ENCODE measurements around the gene CLIP1. TPM values are rescaled to one million over a fixed set of nuclear protein-coding genes. Genes with fewer than 3 reads are reported as not detected.

The CLIP1 gene
- total and polyA plus RNA-seq, 9 donors = 16.2 to 71.5 (median 37.8) TPM

GRCh38 chr12:122413516-122414404 is 8.7 kb downstream of the CLIP1 start:
- no peak for DNase-seq
- Histone ChIP-seq H3K4me3 (no peak overlapping the region), H3K9me3 (no peaks in the 10 kb centered on the region), H3K4me1 (ENCODE audit: insufficient read depth) (no peaks in the 10 kb centered on the region), H3K27ac (no peak overlapping the region), H3K27me3 (no peaks in the 10 kb centered on the region), H3K36me3 (no peaks in the 10 kb centered on the region)
- 57 to 80% (median 73%) methylated on average over 5 of the region's 5 CpGs for WGBS, 3 donors
- TF ChIP-seq POLR2A (IDR thresholded peaks at IDR 0.05) (no peak), EP300 (IDR thresholded peaks at IDR 0.05) (no peak), CTCF (IDR thresholded peaks at IDR 0.05) (no peak)
- intact Hi-C loops (cut with DNase I) = no loop called here

GRCh38 chr12:122412851-122413433 is 9.5 kb downstream of the CLIP1 start:
- Histone ChIP-seq H3K9me3 (no peaks in the 10 kb centered on the region), H3K4me3 (no peak overlapping the region), H3K36me3 (no peaks in the 10 kb centered on the region), H3K27ac (no peak overlapping the region), H3K4me1 (ENCODE audit: insufficient read depth) (no peaks in the 10 kb centered on the region), H3K27me3 (no peaks in the 10 kb centered on the region)
- TF ChIP-seq EP300 (IDR thresholded peaks at IDR 0.05) (no peak), POLR2A (IDR thresholded peaks at IDR 0.05) (no peak), CTCF (IDR thresholded peaks at IDR 0.05) (no peak)
- intact Hi-C loops (cut with DNase I) = no loop called here
- 27 to 37% (median 28%) methylated on average over 4 of the region's 4 CpGs for WGBS, 3 donors
- DNase-seq = no peak

GRCh38 chr12:122411537-122411936 is 10.9 kb downstream of the CLIP1 start:
- Histone ChIP-seq H3K36me3 (no peaks in the 10 kb centered on the region), H3K4me3 (no peak overlapping the region), H3K9me3 (no peaks in the 10 kb centered on the region), H3K27ac (no peak overlapping the region), H3K4me1 (ENCODE audit: insufficient read depth) (no peaks in the 10 kb centered on the region), H3K27me3 (no peaks in the 10 kb centered on the region)
- DNase-seq = no peak
- 83 to 94% (median 91%) methylated on average over 3 of the region's 3 CpGs for WGBS, 3 donors
- TF ChIP-seq EP300 (IDR thresholded peaks at IDR 0.05) = no peak
- TF ChIP-seq CTCF (IDR thresholded peaks at IDR 0.05) = no peak
- TF ChIP-seq POLR2A (IDR thresholded peaks at IDR 0.05) = no peak
- intact Hi-C loops (cut with DNase I) = no loop called here

GRCh38 chr12:122407208-122407607 is 15.3 kb downstream of the CLIP1 start:
- no peaks in the 10 kb centered on the region for H3K4me1 ChIP-seq (ENCODE audit: insufficient read depth)

More at GRCh38 chr12:122407208-122407607, 15.3 kb downstream of the CLIP1 start:
- TF ChIP-seq CTCF (IDR thresholded peaks at IDR 0.05) (no peak), EP300 (IDR thresholded peaks at IDR 0.05) (no peak), POLR2A (IDR thresholded peaks at IDR 0.05) (no peak)
- Histone ChIP-seq H3K9me3 (no peaks in the 10 kb centered on the region), H3K4me3 (no peak overlapping the region), H3K36me3 (no peaks in the 10 kb centered on the region), H3K27me3 (no peaks in the 10 kb centered on the region), H3K27ac (no peak overlapping the region)
- WGBS, 3 donors = 86 to 93% (median 87%) methylated on average over 3 of the region's 3 CpGs
- DNase-seq = no peak
- intact Hi-C loops (cut with DNase I) = no loop called here

All from ovary (tissue), 9 donors.